K562 (cell line): Measurements from ENCODE around the gene TIAL1. TPM values are rescaled to one million over a fixed set of nuclear protein-coding genes. Genes with fewer than 3 reads are reported as not detected.

Experiments used
- ATAC-seq: fragments of 200-7000 bp; cut with Tn5 transposase; 3 replicates; pipeline ENCODE4 v1.9.1; 2020; ENCODE audit warnings: moderate library complexity
- BruUV-seq: library from RNA; stranded (reverse); fragments of 400-500 nt; replicated peaks from 2 replicates; lab custom pipeline; 2021; lab: Mats Ljungman, UMichigan
- CTCF ChIA-PET: fragments of 300-600 bp; formaldehyde crosslinking; extraction: SDS; loops from one replicate; lab custom pipeline; 2021; ENCODE audit warnings: low intra/inter-chr PET ratio; lab: Yijun Ruan, JAX
- POLR2A ChIA-PET: fragments of 300-600, 350-650 bp; sonication (Branson Sonifier 250); formaldehyde crosslinking; extraction: SDS; loops from one replicate; lab custom pipeline; 2021; ENCODE audit warnings: antibody characterized with exemption, inconsistent platforms; lab: Yijun Ruan, JAX
- DNase-seq, 4 experiments: peaks; one replicate each; pipeline versions ENCODE4 v3.0.0 to v3.0.0-alpha.2; 2011 to 2018; ENCODE audit warnings: low spot score in 3 of 4, mixed read lengths in 3 of 4; ENCODE audit errors: extremely low read depth in 1 of 4
- FAIRE-seq: peaks from 2 replicates; lab custom pipeline; 2011; peaks lifted over from hg19 to GRCh38; lab: Jason Lieb, UNC
- H2AFZ ChIP-seq: 2 replicates; pipeline ENCODE4 v1.6.0; 2011; ENCODE audit warnings: low read depth, low read length, control low read depth, inconsistent platforms
- H3K27ac ChIP-seq: fragments of 200-600 bp; 3 replicates; pipeline ENCODE4 v1.8.0; 2011; ENCODE audit warnings: low read depth, mild to moderate bottlenecking, control low read depth, inconsistent platforms, low read length, moderate library complexity, mixed read lengths; ENCODE audit errors: extremely low read depth
- H3K27me3 ChIP-seq, 2 experiments: fragments of 300-600 bp in 1 of 2; 2 replicates in 1 of 2; 3 replicates in 1 of 2; pipeline versions ENCODE4 v1.6.0 to v1.8.0; 2011; ENCODE audit warnings: inconsistent platforms in 2 of 2, low read length in 2 of 2, mild to moderate bottlenecking in 1 of 2, mixed read lengths in 1 of 2, moderate library complexity in 1 of 2; ENCODE audit not compliant: control insufficient read depth in 2 of 2, insufficient read depth in 2 of 2
- H3K36me3 ChIP-seq: fragments of 300-600 bp; 3 replicates; pipeline ENCODE4 v1.8.0; 2011; ENCODE audit warnings: mild to moderate bottlenecking, low read length, inconsistent platforms; ENCODE audit not compliant: control insufficient read depth, insufficient read depth
- H3K4me1 ChIP-seq, 2 experiments: fragments of 200-600 bp in 1 of 2; replicated peaks in 1 of 2; 2 replicates in 1 of 2; 3 replicates in 1 of 2; pipeline versions ENCODE4 v1.5.1 to v1.8.0; 2011; ENCODE audit warnings: inconsistent platforms in 2 of 2, low read length in 2 of 2, mild to moderate bottlenecking in 1 of 2, mixed read lengths in 1 of 2, moderate library complexity in 1 of 2; ENCODE audit not compliant: control insufficient read depth in 2 of 2, insufficient read depth in 2 of 2
- H3K4me2 ChIP-seq: 2 replicates; pipeline ENCODE4 v1.6.1; 2011; ENCODE audit warnings: low read length, control low read depth, inconsistent platforms, mixed read lengths; ENCODE audit not compliant: insufficient read depth
- H3K4me3 ChIP-seq: fragments of 200-600 bp; sonication (generic), shearing (Covaris generic); 2 replicates; pipeline ENCODE4 v1.5.1; 2016; ENCODE audit warnings: control low read depth, inconsistent platforms
- H3K79me2 ChIP-seq: fragments of 200-600 bp; 3 replicates; pipeline ENCODE4 v1.8.0; 2011; ENCODE audit warnings: low read length, inconsistent platforms; ENCODE audit not compliant: control insufficient read depth, insufficient read depth
- H3K9ac ChIP-seq, 2 experiments: 2 replicates each; pipeline versions ENCODE4 v1.6.0 to v1.6.1; 2011; ENCODE audit warnings: low read depth in 2 of 2, low read length in 2 of 2, control low read depth in 1 of 2, inconsistent platforms in 1 of 2, mild to moderate bottlenecking in 1 of 2, mixed read lengths in 1 of 2; ENCODE audit not compliant: insufficient read depth in 1 of 2
- H3K9me1 ChIP-seq: one replicate; pipeline ENCODE4 v1.6.0; 2011; ENCODE audit warnings: inconsistent platforms, mild to moderate bottlenecking, low read length, moderate library complexity; ENCODE audit not compliant: control insufficient read depth, insufficient read depth
- H3K9me3 ChIP-seq: replicated peaks from 2 replicates; pipeline ENCODE4 v1.5.1; 2011; ENCODE audit warnings: low read depth, low read length, inconsistent platforms; ENCODE audit not compliant: control insufficient read depth, insufficient read depth
- H4K20me1 ChIP-seq: replicated peaks from 2 replicates; pipeline ENCODE4 v1.6.1; 2011; ENCODE audit warnings: low read length, inconsistent platforms, mixed read lengths; ENCODE audit not compliant: control insufficient read depth, insufficient read depth
- BCOR ChIP-seq: fragments of 450-650 bp; IDR thresholded peaks from 2 replicates; pipeline ENCODE4 v1.6.1; 2016
- BRD4 ChIP-seq: fragments of 200-600 bp; sonication (generic); IDR thresholded peaks from 2 replicates; pipeline ENCODE4 v1.6.1; 2017; ENCODE audit warnings: inconsistent platforms
- GTF2F1 ChIP-seq: IDR thresholded peaks from 2 replicates; pipeline ENCODE4 v1.6.1; 2011; ENCODE audit warnings: low read depth, low read length, improper control_type of control experiment
- HNRNPLL ChIP-seq: fragments of 200-400 bp; formaldehyde crosslinking; IDR thresholded peaks from 2 replicates; pipeline ENCODE4 v1.6.1; 2017; ENCODE audit warnings: low read length, low read depth, mild to moderate bottlenecking; ENCODE audit not compliant: poor library complexity, severe bottlenecking
- IRF9 ChIP-seq: fragments of 450-650 bp; IDR thresholded peaks from 2 replicates; pipeline ENCODE4 v1.6.1; 2016; ENCODE audit warnings: missing biosample characterization, missing genetic modification characterization
- NCOA1 ChIP-seq: fragments of 450-650 bp; IDR thresholded peaks from 2 replicates; pipeline ENCODE4 v1.6.1; 2016; ENCODE audit warnings: low read depth
- NELFE ChIP-seq: IDR thresholded peaks from 2 replicates; pipeline ENCODE4 v1.6.1; 2011; ENCODE audit warnings: mild to moderate bottlenecking; ENCODE audit not compliant: insufficient read depth, insufficient read length
- NFXL1 ChIP-seq: fragments of 450-650 bp; formaldehyde crosslinking; IDR thresholded peaks from 2 replicates; pipeline ENCODE4 v1.4.0; 2021; ENCODE audit warnings: mild to moderate bottlenecking
- SLC30A9 ChIP-seq: fragments of 250-450 bp; sonication (Bioruptor Pico); IDR thresholded peaks from 2 replicates; pipeline ENCODE4 v1.8.0; 2022; ENCODE audit warnings: mild to moderate bottlenecking, moderate library complexity
- U2AF2 ChIP-seq: fragments of 200-400 bp; formaldehyde crosslinking; optimal IDR thresholded peaks from 2 replicates; pipeline ENCODE3; 2017; ENCODE audit warnings: low read depth, mild to moderate bottlenecking, low read length
- ZNF232 ChIP-seq: sonication (generic); formaldehyde crosslinking; IDR thresholded peaks from 2 replicates; pipeline ENCODE4 v1.8.0; 2022; ENCODE audit warnings: mild to moderate bottlenecking, missing genetic modification reagents
- ZNF518B ChIP-seq: fragments of 250-450 bp; sonication (Bioruptor Pico); IDR thresholded peaks from 2 replicates; pipeline ENCODE4 v1.5.0; 2021; ENCODE audit warnings: mild to moderate bottlenecking, moderate library complexity
- ZNF764 ChIP-seq: fragments of 250-450 bp; sonication (Bioruptor Pico); IDR thresholded peaks from 2 replicates; pipeline ENCODE4 v1.4.0; 2020; ENCODE audit warnings: low read depth, mild to moderate bottlenecking, moderate library complexity
- ZNF780A ChIP-seq: fragments of 250-450 bp; sonication (Bioruptor Pico); IDR thresholded peaks from 2 replicates; pipeline ENCODE4 v1.5.0; 2021; ENCODE audit warnings: mild to moderate bottlenecking
- WGBS: fragments of 100-300 bp; shearing (Covaris generic); methylation state at CpG from one replicate; pipeline ENCODE4 v1.1.6; 2016; ENCODE audit warnings: low coverage, mixed read lengths; ENCODE audit not compliant: insufficient coverage; ENCODE audit errors: missing lambda C conversion rate; 5-methylcytosine and 5-hydroxymethylcytosine counted together
- in situ Hi-C: fragments of 300-500 bp; cut with MboI; formaldehyde crosslinking; loops from 4 replicates; pipeline ENCODE4 v1.15.0; 2018; ENCODE audit warnings: inconsistent platforms, mixed read lengths
- intact Hi-C: fragments of 100-400 bp; cut with micrococcal nuclease; formaldehyde crosslinking; loops from 2 replicates; pipeline ENCODE4 v1.14.2; 2022
- polyA plus RNA-seq, 8 experiments: library from polyadenylated mRNA; depleted of rRNA in 4 of 8; stranded (reverse) in 5 of 8; unstranded in 3 of 8; fragments of >200 nt; fragmentation: Nextera tagmentation in 2 of 8; fragmentation: Illumina TruSeq in 1 of 8; extraction: Ambion mirVana in 2 of 8; extraction: Trizol in 1 of 8; gene quantifications; 2 replicates each; pipeline versions ENCODE4 v1.2.1 to v1.2.3, GENCODE V29; 2011 to 2014; ENCODE audit warnings: inconsistent platforms in 1 of 8, missing spikeins in 1 of 8
- total RNA-seq, 7 experiments: library from RNA; depleted of rRNA in 6 of 7; stranded (reverse); fragments of >200 nt in 6 of 7; fragmentation: Illumina TruSeq in 2 of 7; extraction: Trizol in 2 of 7; gene quantifications; 2 replicates each; pipeline versions ENCODE4 v1.2.1 to v1.2.3, GENCODE V29; 2011 to 2021; ENCODE audit warnings: low replicate concordance in 1 of 7

The TIAL1 gene
- total and polyA plus RNA-seq, 9 of the 15 experiments (the other 6 are each of a cell fraction or from before 2014, with no cell fraction given): 22.5 to 126 (median 58.2) TPM

- FAIRE-seq: no peak
- no peak for ATAC-seq
- no TSS peak for BruUV-seq
- H3K4me2 ChIP-seq: peak overlapping the region; percentile 77; the same call in 1 of the 2 replicates
- H3K9me3 ChIP-seq: no peaks in the 10 kb centered on the region
- WGBS: 77% methylated on average over 18 of the region's 19 CpGs
- TF ChIP-seq NELFE (no peak), IRF9 (no peak), NFXL1 (no peak), ZNF780A (CRISPR knock-in tag) (no peak), HNRNPLL (no peak), BRD4 (no peak), GTF2F1 (no peak), ZNF518B (no peak), ZNF232 (CRISPR knock-in tag) (no peak), NCOA1 (no peak), SLC30A9 (CRISPR knock-in tag) (no peak), BCOR (no peak), ZNF764 (no peak), U2AF2 (no peak)
- ChIA-PET POLR2A (interaction anchor here (1.1 kb wide), 1 partner anchor 28 kb away, joined by 4 read pairs; no protein-coding TSS in a partner anchor), CTCF (no interaction called here)
- no peak overlapping the region for H3K4me3 ChIP-seq
- no peak for DNase-seq
- H4K20me1 ChIP-seq: no peaks in the 10 kb centered on the region
- H3K27ac ChIP-seq: no peak overlapping the region
- H3K4me1 ChIP-seq: peaks cover 9 to 43% of the 10 kb centered on the region in 2 experiments; a peak in 4 of 5 replicates
- in situ Hi-C loops: no loop called here
- no peaks in the 10 kb centered on the region for H3K9me1 ChIP-seq
- H2AFZ ChIP-seq: peak overlapping the region; percentile 82; the same call in 1 of the 2 replicates
- intact Hi-C loops: loop anchor here (1.0 to 10.0 kb wide), 5 partner anchors 47 to 337 kb away; partner anchors contain the start of genes BAG3 and GRK5
- H3K9ac ChIP-seq: no peak overlapping the region; a peak in 1 of 4 replicates
- H3K79me2 ChIP-seq: peaks cover 36% of the 10 kb centered on the region
- no peaks in the 10 kb centered on the region for H3K27me3 ChIP-seq
- H3K36me3 ChIP-seq: no peaks in the 10 kb centered on the region
Observed at GRCh38 chr10:119543814-119544642, 52.7 kb downstream of the TIAL1 start.
